NB4 (cell line): ENCODE data around the gene CACUL1.

Experiments used
- DNase-seq: peaks from one replicate; pipeline ENCODE4 v3.0.0; 2010; ENCODE audit warnings: low read depth
- H3K4me3 ChIP-seq: one replicate; pipeline ENCODE4 v1.5.1; 2011; ENCODE audit warnings: mild to moderate bottlenecking, low read depth, low read length, moderate library complexity
- CTCF ChIP-seq: IDR thresholded peaks from one replicate; pipeline ENCODE4 v1.5.1; 2012; ENCODE audit warnings: low read depth, low read length
- MAX ChIP-seq: IDR thresholded peaks from 2 replicates; pipeline ENCODE4 v1.6.1; 2011; ENCODE audit warnings: low read depth, low read length
- MYC ChIP-seq: IDR thresholded peaks from 2 replicates; pipeline ENCODE4 v1.6.1; 2011; ENCODE audit warnings: low read depth, low read length
- POLR2A ChIP-seq: IDR thresholded peaks from 2 replicates; pipeline ENCODE4 v1.6.1; 2011; ENCODE audit warnings: mild to moderate bottlenecking; ENCODE audit not compliant: insufficient read length; ENCODE audit errors: extremely low read depth

Gene CACUL1

GRCh38 chr10:118668228-118668952 is 86.4 kb downstream of the CACUL1 start:
- DNase-seq, result no peak
- TF ChIP-seq CTCF, result no peak
- TF ChIP-seq MAX, result no peak
- no peak for TF ChIP-seq MYC
- TF ChIP-seq POLR2A, result no peak
- H3K4me3 ChIP-seq, result no peak overlapping the region

- no peak for DNase-seq
- no peak for TF ChIP-seq MYC
- TF ChIP-seq MAX, result no peak
- TF ChIP-seq CTCF, result no peak
- no peak for TF ChIP-seq POLR2A
- H3K4me3 ChIP-seq, result no peak overlapping the region
Observed at GRCh38 chr10:118667732-118668131, 87.0 kb downstream of the CACUL1 start.

GRCh38 chr10:118666350-118666749 is 88.4 kb downstream of the CACUL1 start:
- TF ChIP-seq MYC, result no peak
- no peak overlapping the region for H3K4me3 ChIP-seq
- DNase-seq, result no peak

GRCh38 chr10:118664321-118664720 is 90.4 kb downstream of the CACUL1 start:
- no peak overlapping the region for H3K4me3 ChIP-seq
- DNase-seq, result no peak
- no peak for TF ChIP-seq MYC
- no peak for TF ChIP-seq CTCF
- TF ChIP-seq MAX, result no peak
- TF ChIP-seq POLR2A, result no peak

- TF ChIP-seq MAX, result no peak
- TF ChIP-seq POLR2A, result no peak
- TF ChIP-seq MYC, result no peak
- TF ChIP-seq CTCF, result no peak
- no peak for DNase-seq
- no peak overlapping the region for H3K4me3 ChIP-seq
Observed at GRCh38 chr10:118663176-118663575, 91.6 kb downstream of the CACUL1 start.

- DNase-seq, result no peak
- TF ChIP-seq POLR2A (no peak), CTCF (no peak), MYC (no peak), MAX (no peak)
- no peak overlapping the region for H3K4me3 ChIP-seq
Observed at GRCh38 chr10:118662228-118663035, 92.3 kb downstream of the CACUL1 start.
